K562 (cell line): ENCODE measurements around the gene ARHGEF26. TPM values are rescaled to one million over a fixed set of nuclear protein-coding genes. Genes with fewer than 3 reads are reported as not detected.

Experiments
- ATAC-seq: fragments of 200-7000 bp; cut with Tn5 transposase; 3 replicates; pipeline ENCODE4 v1.9.1; 2020; ENCODE audit warnings: moderate library complexity
- BruUV-seq: library from RNA; stranded (reverse); fragments of 400-500 nt; replicated peaks from 2 replicates; lab custom pipeline; 2021; lab: Mats Ljungman, UMichigan
- CTCF ChIA-PET: fragments of 300-600 bp; formaldehyde crosslinking; extraction: SDS; loops from one replicate; lab custom pipeline; 2021; ENCODE audit warnings: low intra/inter-chr PET ratio; lab: Yijun Ruan, JAX
- POLR2A ChIA-PET: fragments of 300-600, 350-650 bp; sonication (Branson Sonifier 250); formaldehyde crosslinking; extraction: SDS; loops from one replicate; lab custom pipeline; 2021; ENCODE audit warnings: antibody characterized with exemption, inconsistent platforms; lab: Yijun Ruan, JAX
- DNase-seq, 4 experiments: peaks; one replicate each; pipeline versions ENCODE4 v3.0.0 to v3.0.0-alpha.2; 2011 to 2018; ENCODE audit warnings: low spot score in 3 of 4, mixed read lengths in 3 of 4; ENCODE audit errors: extremely low read depth in 1 of 4
- FAIRE-seq: peaks from 2 replicates; lab custom pipeline; 2011; peaks lifted over from hg19 to GRCh38; lab: Jason Lieb, UNC
- H2AFZ ChIP-seq: 2 replicates; pipeline ENCODE4 v1.6.0; 2011; ENCODE audit warnings: low read depth, low read length, control low read depth, inconsistent platforms
- H3K27ac ChIP-seq: fragments of 200-600 bp; 3 replicates; pipeline ENCODE4 v1.8.0; 2011; ENCODE audit warnings: low read depth, mild to moderate bottlenecking, control low read depth, inconsistent platforms, low read length, moderate library complexity, mixed read lengths; ENCODE audit errors: extremely low read depth
- H3K27me3 ChIP-seq, 2 experiments: fragments of 300-600 bp in 1 of 2; 2 replicates in 1 of 2; 3 replicates in 1 of 2; pipeline versions ENCODE4 v1.6.0 to v1.8.0; 2011; ENCODE audit warnings: inconsistent platforms in 2 of 2, low read length in 2 of 2, mild to moderate bottlenecking in 1 of 2, mixed read lengths in 1 of 2, moderate library complexity in 1 of 2; ENCODE audit not compliant: control insufficient read depth in 2 of 2, insufficient read depth in 2 of 2
- H3K36me3 ChIP-seq: fragments of 300-600 bp; 3 replicates; pipeline ENCODE4 v1.8.0; 2011; ENCODE audit warnings: mild to moderate bottlenecking, low read length, inconsistent platforms; ENCODE audit not compliant: control insufficient read depth, insufficient read depth
- H3K4me1 ChIP-seq, 2 experiments: fragments of 200-600 bp in 1 of 2; replicated peaks in 1 of 2; 2 replicates in 1 of 2; 3 replicates in 1 of 2; pipeline versions ENCODE4 v1.5.1 to v1.8.0; 2011; ENCODE audit warnings: inconsistent platforms in 2 of 2, low read length in 2 of 2, mild to moderate bottlenecking in 1 of 2, mixed read lengths in 1 of 2, moderate library complexity in 1 of 2; ENCODE audit not compliant: control insufficient read depth in 2 of 2, insufficient read depth in 2 of 2
- H3K4me2 ChIP-seq: 2 replicates; pipeline ENCODE4 v1.6.1; 2011; ENCODE audit warnings: low read length, control low read depth, inconsistent platforms, mixed read lengths; ENCODE audit not compliant: insufficient read depth
- H3K4me3 ChIP-seq: fragments of 200-600 bp; sonication (generic), shearing (Covaris generic); 2 replicates; pipeline ENCODE4 v1.5.1; 2016; ENCODE audit warnings: control low read depth, inconsistent platforms
- H3K79me2 ChIP-seq: fragments of 200-600 bp; 3 replicates; pipeline ENCODE4 v1.8.0; 2011; ENCODE audit warnings: low read length, inconsistent platforms; ENCODE audit not compliant: control insufficient read depth, insufficient read depth
- H3K9ac ChIP-seq, 2 experiments: 2 replicates each; pipeline versions ENCODE4 v1.6.0 to v1.6.1; 2011; ENCODE audit warnings: low read depth in 2 of 2, low read length in 2 of 2, control low read depth in 1 of 2, inconsistent platforms in 1 of 2, mild to moderate bottlenecking in 1 of 2, mixed read lengths in 1 of 2; ENCODE audit not compliant: insufficient read depth in 1 of 2
- H3K9me1 ChIP-seq: one replicate; pipeline ENCODE4 v1.6.0; 2011; ENCODE audit warnings: inconsistent platforms, mild to moderate bottlenecking, low read length, moderate library complexity; ENCODE audit not compliant: control insufficient read depth, insufficient read depth
- H3K9me3 ChIP-seq: replicated peaks from 2 replicates; pipeline ENCODE4 v1.5.1; 2011; ENCODE audit warnings: low read depth, low read length, inconsistent platforms; ENCODE audit not compliant: control insufficient read depth, insufficient read depth
- H4K20me1 ChIP-seq: replicated peaks from 2 replicates; pipeline ENCODE4 v1.6.1; 2011; ENCODE audit warnings: low read length, inconsistent platforms, mixed read lengths; ENCODE audit not compliant: control insufficient read depth, insufficient read depth
- AFF1 ChIP-seq, 2 experiments: fragments of 450-650 bp; IDR thresholded peaks; 2 replicates each; pipeline ENCODE4 v1.6.1; 2018; ENCODE audit warnings: mild to moderate bottlenecking in 2 of 2, low read depth in 1 of 2; ENCODE audit not compliant: partially characterized antibody in 2 of 2
- BRCA1 ChIP-seq, 2 experiments: fragments of 450-650 bp in 1 of 2; sonication (generic) in 1 of 2; formaldehyde crosslinking in 1 of 2; IDR thresholded peaks; 2 replicates each; pipeline versions ENCODE4 v1.5.0 to v1.6.1; 2017 to 2020; ENCODE audit warnings: mild to moderate bottlenecking in 1 of 2, missing genetic modification reagents in 1 of 2
- DACH1 ChIP-seq: fragments of 450-650 bp; IDR thresholded peaks from 2 replicates; pipeline ENCODE4 v1.6.1; 2018; ENCODE audit not compliant: partially characterized antibody
- EGR1 ChIP-seq: fragments of 450-650 bp; conservative IDR thresholded peaks from 2 replicates; pipeline ENCODE4 v1.6.1; 2017; ENCODE audit warnings: mild to moderate bottlenecking
- ETS2 ChIP-seq: IDR thresholded peaks from 2 replicates; pipeline ENCODE4 v1.6.1; 2016; ENCODE audit warnings: borderline replicate concordance, missing genetic modification characterization, mild to moderate bottlenecking, moderate library complexity, missing compliant biosample characterization; ENCODE audit not compliant: poor library complexity, severe bottlenecking
- FOXP1 ChIP-seq: sonication (generic); formaldehyde crosslinking; IDR thresholded peaks from 2 replicates; pipeline ENCODE4 v1.8.0; 2022; ENCODE audit warnings: mild to moderate bottlenecking, missing genetic modification reagents
- HNRNPH1 ChIP-seq: fragments of 200-400 bp; formaldehyde crosslinking; optimal IDR thresholded peaks from 2 replicates; pipeline ENCODE3; 2017; ENCODE audit warnings: low read depth, mild to moderate bottlenecking, low read length, moderate library complexity
- HNRNPK ChIP-seq: fragments of 200-400 bp; formaldehyde crosslinking; IDR thresholded peaks from one replicate; pipeline ENCODE4 v1.6.1; 2018; ENCODE audit warnings: mild to moderate bottlenecking, low read depth, low read length; ENCODE audit not compliant: poor library complexity, severe bottlenecking
- MYNN ChIP-seq, 2 experiments: sonication (generic); formaldehyde crosslinking in 1 of 2; IDR thresholded peaks; 2 replicates each; pipeline versions ENCODE4 v1.5.0 to v1.6.1; 2016 to 2020; ENCODE audit warnings: antibody characterized with exemption in 1 of 2, missing genetic modification reagents in 1 of 2
- PURB ChIP-seq: sonication (generic); formaldehyde crosslinking; IDR thresholded peaks from 2 replicates; pipeline ENCODE4 v1.9.0; 2021; ENCODE audit warnings: low read depth, mild to moderate bottlenecking, missing genetic modification reagents
- RBBP5 ChIP-seq: fragments of 200-600 bp; sonication (generic); IDR thresholded peaks from 2 replicates; pipeline ENCODE4 v1.6.1; 2012; ENCODE audit warnings: borderline replicate concordance, mild to moderate bottlenecking, low read length, control low read depth, inconsistent platforms; ENCODE audit not compliant: insufficient read depth, poor library complexity, severe bottlenecking
- RBM22 ChIP-seq: fragments of 200-400 bp; formaldehyde crosslinking; IDR thresholded peaks from 2 replicates; pipeline ENCODE4 v1.6.1; 2018; ENCODE audit warnings: low read length, low read depth; ENCODE audit not compliant: poor library complexity, severe bottlenecking
- XRCC3 ChIP-seq: fragments of 450-650 bp; IDR thresholded peaks from 2 replicates; pipeline ENCODE4 v1.6.1; 2017; ENCODE audit warnings: mild to moderate bottlenecking, moderate library complexity
- ZNF76 ChIP-seq: fragments of 250-450 bp; sonication (Bioruptor Pico); IDR thresholded peaks from 2 replicates; pipeline ENCODE4 v1.4.0; 2020; ENCODE audit warnings: mild to moderate bottlenecking, moderate library complexity, borderline replicate concordance
- WGBS: fragments of 100-300 bp; shearing (Covaris generic); methylation state at CpG from one replicate; pipeline ENCODE4 v1.1.6; 2016; ENCODE audit warnings: low coverage, mixed read lengths; ENCODE audit not compliant: insufficient coverage; ENCODE audit errors: missing lambda C conversion rate; 5-methylcytosine and 5-hydroxymethylcytosine counted together
- in situ Hi-C: fragments of 300-500 bp; cut with MboI; formaldehyde crosslinking; loops from 4 replicates; pipeline ENCODE4 v1.15.0; 2018; ENCODE audit warnings: inconsistent platforms, mixed read lengths
- intact Hi-C: fragments of 100-400 bp; cut with micrococcal nuclease; formaldehyde crosslinking; loops from 2 replicates; pipeline ENCODE4 v1.14.2; 2022
- polyA plus RNA-seq, 8 experiments: library from polyadenylated mRNA; depleted of rRNA in 4 of 8; stranded (reverse) in 5 of 8; unstranded in 3 of 8; fragments of >200 nt; fragmentation: Nextera tagmentation in 2 of 8; fragmentation: Illumina TruSeq in 1 of 8; extraction: Ambion mirVana in 2 of 8; extraction: Trizol in 1 of 8; gene quantifications; 2 replicates each; pipeline versions ENCODE4 v1.2.1 to v1.2.3, GENCODE V29; 2011 to 2014; ENCODE audit warnings: inconsistent platforms in 1 of 8, missing spikeins in 1 of 8
- total RNA-seq, 7 experiments: library from RNA; depleted of rRNA in 6 of 7; stranded (reverse); fragments of >200 nt in 6 of 7; fragmentation: Illumina TruSeq in 2 of 7; extraction: Trizol in 2 of 7; gene quantifications; 2 replicates each; pipeline versions ENCODE4 v1.2.1 to v1.2.3, GENCODE V29; 2011 to 2021; ENCODE audit warnings: low replicate concordance in 1 of 7

Gene ARHGEF26
- total and polyA plus RNA-seq, 9 of the 15 experiments (the other 6 are each of a cell fraction or from before 2014, with no cell fraction given) = 0.01 to 0.11 (median 0.04) TPM; not detected in 2

DNA sequence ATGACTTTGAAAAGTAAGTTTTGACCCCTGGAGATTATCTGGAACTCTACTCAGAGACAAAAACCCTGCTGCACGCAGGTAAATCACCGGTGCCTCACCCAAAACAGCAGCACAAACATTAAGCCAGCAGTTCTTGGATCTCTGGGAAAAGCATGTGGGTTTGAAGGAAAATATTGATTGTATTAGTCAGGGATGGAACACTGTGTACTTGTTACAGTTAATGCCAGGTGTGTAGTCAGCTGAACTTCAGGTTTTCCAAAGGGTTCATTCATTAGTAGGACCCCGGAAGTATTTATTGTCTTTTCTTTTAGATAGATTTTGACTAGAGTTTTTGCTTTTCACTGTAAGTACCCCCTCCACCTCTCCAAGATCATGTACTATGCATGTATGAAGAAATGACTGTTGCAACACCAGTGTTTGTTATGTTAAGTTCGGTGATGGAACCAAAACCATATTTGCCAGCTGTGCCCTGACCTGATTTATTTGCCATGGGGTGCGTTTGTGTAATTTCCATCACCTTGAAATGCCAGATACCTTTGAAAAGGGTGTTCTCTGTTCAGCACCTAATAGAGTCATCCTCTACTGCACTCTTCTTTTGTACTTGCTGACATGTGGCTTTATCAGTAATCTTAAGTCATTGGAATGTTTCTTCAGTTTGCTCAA, 14.5 kb downstream of the ARHGEF26 start (continued):
- TF ChIP-seq AFF1 (IDR thresholded peaks at IDR 0.05; ENCODE audit: low read depth in 1 of 2, partially characterized antibody in 2 of 2) (no peak), RBBP5 (no peak)
- TF ChIP-seq, all 486 proteins: peak for 0

DNA sequence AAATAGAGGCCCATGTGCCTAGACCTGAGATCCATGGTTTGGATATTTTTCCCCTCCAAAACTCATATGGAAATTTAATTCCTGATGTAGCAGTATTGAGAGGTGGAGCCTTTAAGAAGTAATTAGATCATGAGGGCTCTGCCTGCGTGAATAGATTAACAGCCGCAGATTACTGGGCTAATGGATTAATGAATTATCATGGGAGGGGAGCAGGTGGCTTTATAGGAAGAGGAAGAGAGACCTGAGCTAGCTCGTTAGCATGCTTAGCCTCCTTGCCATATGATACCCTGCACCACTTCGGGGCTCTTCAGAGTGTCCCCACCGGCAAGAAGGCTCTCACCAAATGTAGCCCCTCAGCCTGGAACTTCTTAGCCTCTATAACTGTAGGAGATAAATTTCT, 15.8 kb downstream of the ARHGEF26 start:
- H3K9ac ChIP-seq = no peak overlapping the region
- no peaks in the 10 kb centered on the region for H3K27me3 ChIP-seq
- in situ Hi-C loops = no loop called here
- ATAC-seq (no peak), DNase-seq (no peak), FAIRE-seq (no peak)
- no peak overlapping the region for H3K4me3 ChIP-seq
- H3K9me3 ChIP-seq = no peaks in the 10 kb centered on the region
- CTCF ChIA-PET = no interaction called here
- no peak overlapping the region for H2AFZ ChIP-seq
- intact Hi-C loops = no loop called here
- no peaks in the 10 kb centered on the region for H3K9me1 ChIP-seq
- no peak overlapping the region for H3K27ac ChIP-seq
- 0% methylated on average over 5 of the region's 5 CpGs for WGBS
- H3K4me2 ChIP-seq = no peak overlapping the region
- no peaks in the 10 kb centered on the region for H4K20me1 ChIP-seq
- H3K36me3 ChIP-seq = no peaks in the 10 kb centered on the region
- BruUV-seq = no TSS peak
- no peaks in the 10 kb centered on the region for H3K79me2 ChIP-seq
- TF ChIP-seq HNRNPH1 (no peak), DACH1 (no peak), ETS2 (tag) (no peak), BRCA1 (IDR thresholded peaks at IDR 0.05) (no peak), BRCA1 (CRISPR knock-in tag; IDR thresholded peaks at IDR 0.05) (no peak), XRCC3 (no peak), EGR1 (no peak), HNRNPK (no peak), MYNN (IDR thresholded peaks at IDR 0.05) (no peak), MYNN (CRISPR knock-in tag; IDR thresholded peaks at IDR 0.05) (no peak), PURB (CRISPR knock-in tag) (no peak), FOXP1 (CRISPR knock-in tag) (no peak), RBM22 (no peak), ZNF76 (CRISPR knock-in tag) (no peak)
- POLR2A ChIA-PET = interaction anchor here (0.5 kb wide), 1 partner anchor 752 kb away, joined by 3 read pairs; no protein-coding TSS in a partner anchor
- no peaks in the 10 kb centered on the region for H3K4me1 ChIP-seq
